ENCODE results near the gene PPP1R3G.

PPP1R3G gene

GRCh38 chr6:5090603-5091002 lies 5.5 kb downstream of the PPP1R3G start:
- peak; percentile 59 for FAIRE-seq
- DNase-seq (ENCODE audit: extremely low spot score, insufficient read length, low read depth), result no peak

GRCh38 chr6:5091210-5092069 lies 6.3 kb downstream of the PPP1R3G start:
- no peak for DNase-seq (ENCODE audit: extremely low spot score, insufficient read length, low read depth)
- peak; percentile 65 for FAIRE-seq

GRCh38 chr6:5093231-5094015 lies 8.3 kb downstream of the PPP1R3G start:
- DNase-seq (ENCODE audit: extremely low spot score, insufficient read length, low read depth) (no peak), FAIRE-seq (no peak)

GRCh38 chr6:5094327-5094726 lies 9.2 kb downstream of the PPP1R3G start:
- FAIRE-seq (no peak), DNase-seq (ENCODE audit: extremely low spot score, insufficient read length, low read depth) (no peak)

GRCh38 chr6:5095236-5095635 lies 10.1 kb downstream of the PPP1R3G start:
- FAIRE-seq, result peak; percentile 83

GRCh38 chr6:5096482-5096881 lies 11.3 kb downstream of the PPP1R3G start:
- FAIRE-seq (no peak), DNase-seq (ENCODE audit: extremely low spot score, insufficient read length, low read depth) (no peak)

More at GRCh38 chr6:5095236-5095635, 10.1 kb downstream of the PPP1R3G start:
- DNase-seq (ENCODE audit: extremely low spot score, insufficient read length, low read depth), result no peak

GRCh38 chr6:5098501-5099270 lies 13.5 kb downstream of the PPP1R3G start:
- FAIRE-seq, result no peak
- no peak for DNase-seq (ENCODE audit: extremely low spot score, insufficient read length, low read depth)

- DNase-seq (ENCODE audit: extremely low spot score, insufficient read length, low read depth) (no peak), FAIRE-seq (no peak)
Observed at GRCh38 chr6:5099537-5099936, 14.4 kb downstream of the PPP1R3G start.

GRCh38 chr6:5100806-5101205 lies 15.7 kb downstream of the PPP1R3G start:
- no peak for FAIRE-seq
- no peak for DNase-seq (ENCODE audit: extremely low spot score, insufficient read length, low read depth)

GRCh38 chr6:5102267-5102970 lies 17.3 kb downstream of the PPP1R3G start:
- DNase-seq (ENCODE audit: extremely low spot score, insufficient read length, low read depth) (no peak), FAIRE-seq (no peak)

- DNase-seq (ENCODE audit: extremely low spot score, insufficient read length, low read depth) (no peak), FAIRE-seq (no peak)
Observed at GRCh38 chr6:5103250-5103649, 18.1 kb downstream of the PPP1R3G start.

- FAIRE-seq (no peak), DNase-seq (ENCODE audit: extremely low spot score, insufficient read length, low read depth) (no peak)
Observed at GRCh38 chr6:5104667-5105066, 19.5 kb downstream of the PPP1R3G start.

GRCh38 chr6:5105146-5105545 lies 20.0 kb downstream of the PPP1R3G start:
- DNase-seq (ENCODE audit: extremely low spot score, insufficient read length, low read depth) (no peak), FAIRE-seq (no peak)

GRCh38 chr6:5107341-5107740 lies 22.2 kb downstream of the PPP1R3G start:
- no peak for FAIRE-seq
- no peak for DNase-seq (ENCODE audit: extremely low spot score, insufficient read length, low read depth)

GRCh38 chr6:5108068-5108467 lies 22.9 kb downstream of the PPP1R3G start:
- no peak for FAIRE-seq

GRCh38 chr6:5108536-5109150 lies 23.5 kb downstream of the PPP1R3G start:
- FAIRE-seq (no peak), DNase-seq (ENCODE audit: extremely low spot score, insufficient read length, low read depth) (no peak)

More at GRCh38 chr6:5108068-5108467, 22.9 kb downstream of the PPP1R3G start:
- no peak for DNase-seq (ENCODE audit: extremely low spot score, insufficient read length, low read depth)

GRCh38 chr6:5109436-5109835 lies 24.3 kb downstream of the PPP1R3G start:
- no peak for FAIRE-seq

GRCh38 chr6:5110246-5110645 lies 25.1 kb downstream of the PPP1R3G start:
- DNase-seq (ENCODE audit: extremely low spot score, insufficient read length, low read depth) (no peak), FAIRE-seq (no peak)

More at GRCh38 chr6:5109436-5109835, 24.3 kb downstream of the PPP1R3G start:
- DNase-seq (ENCODE audit: extremely low spot score, insufficient read length, low read depth), result no peak

- DNase-seq (ENCODE audit: extremely low spot score, insufficient read length, low read depth), result no peak
- FAIRE-seq, result no peak
Observed at GRCh38 chr6:5111626-5112025, 26.5 kb downstream of the PPP1R3G start.

Measured in GM18507 (cell line).